HuH-7.5 (cell line): ENCODE results near the gene KCNK5.

ENCODE experiments used
- DNase-seq: peaks from one replicate; pipeline ENCODE4 v3.0.0; 2011; ENCODE audit warnings: low spot score

Gene KCNK5

DNA sequence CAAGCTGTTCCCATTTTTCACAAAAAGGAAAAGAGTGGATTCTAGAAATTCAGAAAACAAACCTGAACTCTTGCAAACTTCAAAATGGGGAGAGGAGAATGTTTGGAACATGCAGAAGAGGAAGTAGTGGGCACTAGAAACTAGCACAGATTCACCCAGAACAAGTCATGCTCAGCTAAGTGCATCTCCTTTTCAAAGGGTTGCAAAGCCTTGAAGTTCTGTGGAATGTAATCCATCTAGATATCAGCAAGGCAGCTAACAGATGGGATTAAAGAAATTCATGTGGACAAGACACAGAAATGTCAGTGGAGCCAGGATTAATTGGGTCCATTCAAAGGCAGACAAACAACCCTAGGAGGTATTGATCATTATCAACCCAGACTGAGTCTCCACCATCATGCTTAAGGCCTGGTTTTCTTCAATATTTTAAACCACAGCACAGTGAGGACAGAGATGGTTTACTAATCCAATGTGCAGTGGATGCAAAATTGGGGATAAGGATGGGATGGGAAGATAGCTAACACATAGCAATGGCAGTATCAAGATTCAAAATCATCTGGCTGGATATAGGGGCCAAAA lies 31.3 kb downstream of the KCNK5 start:
- DNase-seq = no peak

DNA sequence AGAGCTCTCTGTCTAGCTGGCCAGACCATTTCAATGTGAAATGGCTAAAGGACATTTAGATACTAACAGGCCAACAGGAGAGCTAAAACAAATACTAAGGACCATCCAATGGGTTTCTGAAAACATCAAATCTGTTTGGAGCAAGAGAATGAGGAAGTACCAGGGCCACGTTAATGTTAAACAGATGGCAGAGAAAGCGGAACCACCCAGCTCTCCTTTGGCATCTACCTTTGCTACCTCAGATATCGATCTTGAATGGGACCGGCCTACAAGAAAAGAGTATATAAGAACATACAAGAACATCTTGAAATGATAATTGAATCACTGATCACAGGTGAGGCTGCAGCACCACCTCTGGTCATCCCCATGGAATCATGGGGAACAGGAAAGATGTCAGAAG lies 31.8 kb downstream of the KCNK5 start:
- DNase-seq = no peak

DNA sequence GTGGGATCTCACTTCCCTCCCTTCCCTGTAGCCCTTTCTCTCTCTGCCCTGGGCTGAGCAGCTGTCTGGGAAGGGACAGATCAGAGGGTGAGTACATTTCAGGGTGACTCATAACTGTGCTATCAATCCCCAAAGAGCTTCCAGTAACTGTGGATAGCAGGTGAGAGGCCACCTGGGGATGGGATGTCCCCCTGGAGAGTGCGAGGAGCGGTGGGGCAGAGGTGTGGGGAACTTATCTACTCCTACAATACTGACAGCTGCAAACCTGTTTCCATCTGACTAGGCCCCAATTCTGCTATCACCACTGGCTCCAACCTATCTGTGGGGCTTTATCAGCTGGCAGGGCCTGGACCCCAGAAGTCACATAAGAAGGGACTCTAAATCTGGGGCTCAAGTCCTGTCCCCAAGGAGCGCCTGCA lies 32.6 kb downstream of the KCNK5 start:
- no peak for DNase-seq

DNA sequence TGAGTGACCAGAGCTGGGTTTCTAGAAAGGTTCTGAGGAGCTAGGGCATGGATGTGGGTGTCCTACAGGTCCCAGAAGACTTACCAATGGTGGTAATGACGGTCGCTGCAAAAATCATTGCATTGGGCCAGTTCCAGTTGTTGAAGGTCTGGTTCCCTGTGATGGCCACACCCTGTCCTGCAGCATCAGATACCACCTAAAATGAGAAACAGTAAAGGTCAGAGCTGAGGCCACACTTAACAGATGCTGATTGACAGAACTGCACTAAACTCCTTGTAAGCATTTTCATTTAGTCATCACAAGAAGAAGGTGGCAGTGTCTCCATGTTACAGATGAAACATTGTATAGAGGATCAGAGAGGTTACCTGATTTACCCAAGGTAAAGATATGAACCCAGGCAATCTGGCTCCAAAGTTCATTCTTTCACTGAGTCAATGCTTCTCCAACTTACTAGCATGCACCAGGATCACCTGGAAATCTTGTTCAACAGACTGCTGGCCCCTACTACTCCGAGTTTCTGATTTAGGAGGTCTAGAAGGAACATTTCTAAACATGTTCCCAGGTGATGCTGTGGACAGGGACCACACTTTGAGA lies 33.4 kb downstream of the KCNK5 start:
- no peak for DNase-seq

DNA sequence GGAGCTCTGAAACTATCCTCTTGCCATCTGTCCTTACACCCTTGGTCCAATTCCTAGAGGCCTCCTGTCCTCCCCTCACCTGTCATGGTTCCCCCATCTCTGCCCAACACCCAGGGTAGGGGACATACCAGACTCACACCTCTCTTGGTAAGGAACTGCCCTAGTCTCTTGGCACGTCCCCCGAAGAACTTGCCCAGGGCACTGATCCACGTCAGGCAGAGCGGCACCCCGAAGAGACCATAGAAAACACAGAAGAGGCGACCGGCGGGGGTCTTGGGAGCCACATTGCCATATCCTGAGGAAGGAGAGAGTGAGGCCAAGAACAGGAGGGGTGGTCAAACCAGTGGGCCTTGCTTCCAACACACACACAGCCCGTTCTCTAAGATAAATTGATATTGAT lies 34.8 kb downstream of the KCNK5 start:
- DNase-seq = no peak

DNA sequence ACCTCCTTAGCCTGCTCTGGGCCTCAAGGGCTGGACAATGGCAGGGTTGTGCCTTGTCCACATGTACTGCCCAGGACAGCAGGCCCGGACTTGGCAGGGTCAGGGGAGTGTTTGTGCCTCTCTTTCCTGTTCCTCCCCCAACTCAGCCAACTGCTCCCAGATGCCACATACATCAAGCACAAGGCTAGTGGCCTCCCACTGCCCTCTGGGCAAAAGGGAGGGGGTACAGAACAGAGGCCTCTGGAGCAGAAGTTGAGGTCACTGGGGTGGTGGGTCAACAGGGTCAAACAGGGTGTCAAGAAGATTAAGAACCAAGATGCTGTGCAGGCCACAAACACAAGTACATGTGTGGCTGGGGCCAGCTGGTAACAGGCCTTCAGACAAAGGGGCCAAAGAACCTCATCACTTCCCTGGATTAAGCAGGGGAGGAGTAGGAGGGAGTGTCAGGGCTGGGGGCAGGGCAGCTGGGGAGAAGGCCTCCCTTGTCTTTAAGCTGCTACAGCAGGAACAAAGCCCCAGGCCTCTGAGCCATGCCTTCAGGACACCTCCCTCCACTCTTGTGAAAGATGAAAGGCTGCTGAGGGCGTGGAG lies 36.0 kb downstream of the KCNK5 start:
- no peak for DNase-seq

DNA sequence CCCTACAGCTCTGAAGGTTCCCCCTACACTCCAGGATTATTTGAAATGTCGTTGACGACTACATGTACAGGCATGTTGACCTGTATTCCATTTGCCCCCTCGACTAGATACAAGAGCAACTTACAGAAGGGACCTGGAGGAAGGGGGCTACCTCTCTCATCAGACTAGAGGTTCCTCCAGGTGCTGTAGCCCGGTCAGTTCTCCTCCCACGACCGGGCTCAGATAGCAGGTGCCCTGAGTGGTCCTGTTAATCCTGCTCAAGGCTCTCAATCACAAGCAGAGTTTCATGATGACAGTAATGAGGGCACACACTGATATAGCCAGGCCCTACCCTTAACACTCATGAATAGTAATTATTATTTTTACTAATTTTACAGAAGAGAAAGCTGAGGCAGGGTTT lies 36.5 kb downstream of the KCNK5 start:
- DNase-seq = no peak

DNA sequence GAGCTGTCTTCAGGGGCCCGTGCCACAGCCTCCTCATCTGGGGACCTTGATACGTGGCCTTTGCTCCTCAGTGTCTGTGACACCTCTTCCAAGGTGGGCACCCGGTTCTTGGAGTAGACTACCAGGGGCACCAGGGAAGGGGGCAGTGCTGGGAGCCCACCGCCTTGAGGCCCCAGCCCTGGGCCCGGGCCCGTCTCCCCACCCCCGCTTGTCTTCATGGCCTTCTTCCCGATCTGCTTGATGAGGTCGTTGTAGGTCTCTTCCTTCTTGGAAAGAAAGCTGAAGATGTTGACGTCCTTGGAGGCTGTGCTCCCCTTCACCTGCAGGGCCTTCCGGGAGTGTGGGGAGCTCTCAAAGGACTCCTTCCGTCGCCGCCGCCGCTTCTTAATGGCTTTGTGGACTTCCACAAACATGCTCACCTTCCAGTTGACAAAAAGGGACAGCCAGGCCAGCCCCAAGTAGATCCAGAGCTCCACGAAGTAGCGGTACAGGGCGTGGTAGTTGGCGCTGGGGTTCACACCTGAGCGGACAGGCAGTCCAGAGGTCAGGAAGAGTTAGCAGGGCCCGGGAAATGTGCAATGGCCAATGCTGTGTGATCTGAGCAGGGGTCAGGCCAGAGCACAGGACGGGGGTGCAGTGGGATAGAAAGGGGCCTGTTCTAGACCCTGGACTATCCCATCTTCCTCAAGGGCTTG lies 37.9 kb downstream of the KCNK5 start:
- no peak for DNase-seq

DNA sequence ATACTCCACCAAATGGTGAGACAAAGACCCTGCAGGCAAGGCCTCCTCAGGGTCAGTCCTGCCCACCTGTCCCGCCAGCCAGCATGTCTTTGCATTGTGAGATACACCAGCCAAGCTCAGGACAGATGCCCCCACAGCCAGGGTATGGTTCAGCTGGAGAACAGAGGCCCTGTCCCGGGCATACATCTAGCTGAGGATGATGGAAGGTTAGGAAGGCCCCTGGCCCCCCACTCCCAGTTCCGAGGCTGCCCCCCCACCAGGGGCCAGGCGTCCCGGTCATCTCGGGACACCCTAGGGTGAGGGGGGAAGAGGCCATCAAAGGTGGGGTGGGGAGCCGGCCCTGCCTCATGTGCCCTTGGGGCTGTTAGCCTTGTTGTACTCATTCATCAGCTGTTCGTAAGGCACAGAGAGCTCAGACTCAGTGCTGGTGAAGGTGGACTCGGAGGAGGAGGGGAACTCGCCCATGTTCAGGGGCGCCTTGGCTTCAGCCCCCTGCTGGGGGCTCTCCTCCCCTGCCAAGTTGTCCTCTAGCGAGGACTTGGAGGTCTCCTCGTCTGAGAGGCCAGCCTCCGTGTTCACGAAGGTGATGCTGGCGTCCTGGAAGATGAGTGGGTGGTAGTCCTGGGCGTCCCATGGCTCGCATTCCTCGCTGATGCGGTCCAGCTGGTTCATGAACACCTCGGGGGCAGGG lies 38.6 kb downstream of the KCNK5 start:
- no peak for DNase-seq

DNA sequence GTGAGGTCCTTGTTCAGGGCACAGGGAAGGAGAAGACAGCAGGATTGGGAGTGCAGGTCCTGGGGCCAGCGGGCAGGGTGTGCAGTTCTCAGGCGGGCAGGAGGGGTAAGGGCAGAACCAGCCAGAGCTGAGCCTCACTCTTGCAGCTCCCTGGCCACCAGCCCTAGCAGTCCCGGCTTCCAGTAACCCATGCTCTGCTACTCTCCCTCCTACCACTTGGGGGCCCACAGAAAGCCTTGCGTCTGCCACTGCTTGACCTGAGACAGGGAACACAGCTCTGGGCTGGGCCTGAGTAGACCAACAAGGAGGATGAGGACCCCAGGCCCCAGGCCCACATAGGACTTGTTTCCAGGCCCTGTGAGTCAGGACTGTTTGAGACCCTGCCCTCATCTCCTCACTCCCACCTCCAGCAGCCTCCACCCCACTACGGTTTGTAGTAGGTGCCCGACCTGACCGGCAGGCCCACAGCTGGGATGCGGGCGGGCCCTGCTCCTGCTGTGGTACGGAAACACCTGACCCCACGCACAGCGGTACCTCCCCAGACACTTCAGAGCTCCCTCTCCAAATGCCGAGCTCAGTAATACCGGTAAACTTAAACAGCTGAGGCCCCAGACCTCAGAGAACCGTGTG lies 39.2 kb downstream of the KCNK5 start:
- peak; percentile 31 for DNase-seq

DNA sequence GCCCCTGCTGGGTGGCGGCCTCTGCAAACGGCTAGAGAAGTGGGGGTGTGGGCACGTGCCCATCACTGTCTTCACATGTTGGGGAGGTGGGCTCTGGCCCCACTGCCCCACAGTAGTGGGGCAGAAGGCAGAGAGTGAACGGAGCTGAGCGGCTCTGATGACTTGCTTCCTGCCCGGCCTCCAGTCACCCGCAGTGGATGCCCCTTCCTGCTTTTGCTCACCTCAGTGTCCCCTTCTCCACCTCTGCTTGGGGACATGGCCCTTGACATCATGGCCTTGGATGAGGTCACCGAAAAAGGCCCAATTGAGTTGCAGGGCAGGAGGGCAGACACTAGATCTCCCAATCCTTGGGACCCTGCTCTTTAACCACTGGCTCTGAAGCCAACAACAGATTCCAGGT lies 40.1 kb downstream of the KCNK5 start:
- DNase-seq = no peak

DNA sequence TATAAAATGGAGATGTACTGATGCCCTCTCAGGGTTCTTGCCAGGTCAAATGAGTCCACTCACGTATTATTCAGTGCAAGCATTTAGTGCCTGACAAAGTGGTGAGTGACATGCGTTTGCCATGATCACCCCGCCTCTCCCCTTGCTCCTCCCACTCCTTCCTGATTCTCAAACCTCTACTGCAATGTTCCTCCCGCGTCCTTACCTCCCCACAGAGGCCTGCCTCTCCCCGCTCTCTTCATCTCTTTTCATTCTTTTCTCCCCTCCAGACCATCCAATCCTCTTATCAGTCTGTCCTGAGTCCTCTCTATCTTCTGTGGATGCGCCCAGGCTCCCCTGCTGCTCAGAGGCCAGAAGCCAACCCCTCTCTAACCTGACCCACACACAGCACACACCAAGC lies 40.7 kb downstream of the KCNK5 start:
- DNase-seq = no peak

DNA sequence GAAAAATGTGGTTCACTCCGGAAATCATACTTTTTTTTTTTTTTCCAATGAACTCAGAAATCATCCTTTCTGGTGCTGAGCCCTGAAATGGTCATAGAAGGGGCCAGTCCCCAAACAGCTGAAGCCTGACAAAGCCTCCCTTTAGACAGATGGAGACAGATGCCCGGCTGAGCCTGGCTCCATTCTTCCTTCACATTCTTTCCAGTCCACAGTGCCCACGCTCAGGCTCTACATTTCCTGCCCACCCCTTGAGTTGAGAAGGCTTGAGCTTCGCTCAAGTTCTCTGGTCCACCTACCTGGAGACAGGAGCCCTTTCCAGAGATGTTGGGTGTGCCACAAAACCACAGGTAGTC lies 41.2 kb downstream of the KCNK5 start:
- DNase-seq = no peak

DNA sequence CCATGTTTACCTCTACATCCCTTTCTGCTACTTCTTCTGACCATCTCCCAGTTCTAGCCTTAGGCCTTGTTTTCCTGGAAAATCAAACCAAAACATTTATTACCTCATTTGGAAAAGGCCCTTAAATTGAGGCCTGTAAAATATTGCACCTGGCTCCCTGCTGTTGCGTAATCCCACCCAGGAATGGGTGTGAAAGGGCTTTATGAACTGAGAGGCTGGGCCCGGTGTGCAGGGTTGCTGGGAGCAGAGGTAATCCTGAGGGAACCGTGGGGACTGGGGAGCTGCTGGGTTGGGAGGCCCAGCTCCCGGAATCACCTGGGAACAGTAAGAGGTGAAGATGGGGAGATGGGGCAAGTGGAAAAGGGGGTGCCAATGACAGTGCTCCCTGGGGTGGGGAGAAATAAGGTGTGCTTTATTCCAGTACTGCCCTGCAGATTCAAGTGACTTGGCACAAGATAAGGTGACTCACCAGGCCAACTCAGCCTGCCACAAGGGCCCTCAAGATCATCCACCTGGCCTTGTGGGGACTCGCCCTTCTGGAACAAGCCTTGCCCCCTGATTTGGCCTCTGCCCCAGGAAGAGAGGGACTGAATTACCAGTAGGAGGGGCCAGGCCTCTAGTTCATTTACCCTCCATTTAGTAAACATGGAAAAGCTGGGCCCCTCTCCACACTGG lies 44.2 kb downstream of the KCNK5 start:
- DNase-seq = no peak

DNA sequence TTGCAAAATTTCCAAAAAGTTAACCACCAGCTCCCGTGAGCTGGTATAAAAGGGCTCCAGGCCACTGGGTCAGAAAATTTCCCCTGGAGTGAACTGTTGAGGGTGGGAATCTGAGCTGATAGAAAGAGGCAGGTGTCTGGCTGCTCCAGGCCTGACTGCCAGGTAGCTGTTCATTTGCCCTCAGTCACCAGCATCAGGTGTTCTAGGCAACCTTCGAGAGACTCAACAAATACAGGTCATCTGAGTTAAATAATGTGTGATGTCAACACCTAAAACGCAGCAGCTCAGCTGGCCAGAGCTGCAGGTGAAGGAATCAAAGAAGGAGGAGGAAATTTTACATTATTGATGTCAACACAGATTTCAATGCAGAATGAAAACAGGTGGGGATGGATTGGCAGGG lies 46.7 kb downstream of the KCNK5 start:
- DNase-seq = no peak

DNA sequence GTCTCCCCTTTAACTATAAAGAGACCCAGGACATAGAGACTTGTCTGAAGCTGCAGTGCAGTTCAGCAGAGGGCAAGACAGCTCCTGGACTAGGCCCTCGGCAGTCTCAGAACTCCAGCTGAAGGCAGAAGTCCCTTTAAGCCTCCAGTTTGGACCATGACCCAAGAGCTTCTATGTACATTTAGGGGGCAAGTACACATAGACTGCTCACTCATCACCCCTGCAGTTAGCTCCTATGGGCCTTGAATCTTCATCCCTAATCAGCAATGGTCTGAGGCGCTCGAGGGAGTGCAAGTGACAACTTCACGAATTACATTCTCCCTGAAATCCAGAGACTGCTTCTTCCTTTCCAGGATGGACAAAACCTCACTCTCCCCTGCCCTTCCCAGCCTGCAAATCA lies 47.4 kb downstream of the KCNK5 start:
- no peak for DNase-seq

DNA sequence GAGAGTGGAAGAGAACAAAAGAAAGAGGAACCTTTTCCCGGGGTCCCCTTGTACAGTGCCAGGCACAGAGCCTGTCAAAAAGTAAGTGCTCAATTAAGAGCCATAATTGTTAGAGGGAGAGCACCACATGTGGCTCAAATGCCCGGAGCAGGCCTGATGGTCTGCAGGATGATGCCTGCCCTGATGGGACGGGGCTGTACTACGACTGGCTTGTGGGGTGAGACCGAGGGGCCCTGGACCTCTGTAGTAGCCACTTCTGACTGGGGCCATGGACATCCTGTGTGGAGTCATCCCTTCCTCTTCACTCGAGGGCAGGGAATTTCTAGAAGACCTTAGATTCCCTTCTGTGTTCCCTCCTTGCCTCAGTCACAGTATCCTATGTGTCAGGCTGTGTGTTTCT lies 47.9 kb downstream of the KCNK5 start:
- no peak for DNase-seq

DNA sequence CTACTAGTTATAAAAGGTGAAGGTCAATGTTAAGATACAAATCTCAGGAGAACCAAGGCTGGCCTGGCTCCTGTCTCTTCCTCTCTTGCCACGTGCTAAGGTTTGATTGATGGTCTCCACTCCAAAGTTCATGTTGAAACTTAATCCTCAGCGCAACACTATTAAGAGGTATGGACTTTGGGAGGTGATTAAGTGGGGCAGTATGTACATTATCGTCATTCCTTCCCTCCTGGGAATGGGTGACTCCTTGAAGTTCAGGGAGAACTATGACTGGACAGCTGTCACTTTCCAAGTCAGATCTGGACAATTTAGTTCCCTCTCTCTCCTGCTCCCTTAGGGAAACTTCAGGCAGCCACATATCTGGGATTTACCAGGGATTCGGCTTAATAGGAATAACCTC lies 50.5 kb downstream of the KCNK5 start:
- DNase-seq = no peak

DNA sequence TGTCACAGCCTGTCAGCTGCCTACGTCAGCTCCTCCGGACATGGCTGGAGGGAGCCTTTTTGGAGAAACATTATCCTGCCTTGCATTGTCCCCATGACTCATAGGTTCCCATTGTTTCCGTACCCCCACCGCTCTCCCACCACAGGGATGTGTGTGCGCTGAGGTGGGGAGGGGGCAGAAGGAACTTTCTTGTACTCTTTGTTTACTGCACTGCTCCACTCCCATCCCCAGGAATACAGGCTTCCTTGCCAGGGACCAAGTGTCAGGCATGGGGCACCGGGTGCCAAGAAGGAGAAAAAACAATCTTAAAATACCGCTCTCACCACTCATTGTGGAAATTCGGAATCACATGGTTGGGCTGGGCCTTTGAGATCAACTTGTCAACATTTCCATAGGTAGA lies 51.0 kb downstream of the KCNK5 start:
- DNase-seq = no peak

DNA sequence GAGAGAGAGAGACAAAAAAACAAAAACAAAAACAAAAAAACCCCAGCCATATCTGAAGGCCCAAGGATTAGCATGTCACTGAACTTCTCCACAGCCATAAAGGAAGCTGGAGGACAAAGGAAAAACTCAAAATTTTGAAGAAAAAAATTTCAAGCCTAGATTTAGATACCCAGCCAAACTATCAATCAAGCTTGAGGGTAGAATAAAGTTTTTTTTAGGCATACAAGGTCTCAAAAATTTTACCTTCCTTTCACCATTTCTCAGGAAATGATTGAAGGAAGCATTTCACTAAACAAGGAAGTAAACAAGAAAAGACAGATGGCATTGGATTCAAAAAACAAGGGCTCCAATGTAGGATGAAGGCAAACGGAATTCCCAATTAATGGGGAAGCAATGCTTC lies 52.1 kb downstream of the KCNK5 start:
- DNase-seq = no peak

DNA sequence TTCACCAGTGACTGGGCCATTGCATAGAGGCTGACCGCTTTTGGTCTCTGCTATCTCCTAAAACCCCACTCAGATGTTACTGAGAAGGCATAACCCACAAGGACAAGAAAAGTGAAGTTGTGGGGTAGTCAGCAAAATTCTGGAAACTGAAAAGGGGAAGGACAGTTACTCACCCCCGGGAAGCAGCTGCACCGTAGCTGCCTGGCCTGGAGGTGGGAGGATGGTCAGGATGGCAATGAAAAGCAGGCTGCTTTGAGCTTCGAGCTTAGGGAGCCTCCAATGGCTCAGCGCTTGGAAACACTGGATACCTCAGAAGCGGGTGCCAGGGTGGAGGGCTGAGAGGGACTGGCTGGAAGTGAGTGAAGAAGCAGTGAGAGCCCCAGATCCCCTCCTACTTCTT lies 56.0 kb downstream of the KCNK5 start:
- no peak for DNase-seq

DNA sequence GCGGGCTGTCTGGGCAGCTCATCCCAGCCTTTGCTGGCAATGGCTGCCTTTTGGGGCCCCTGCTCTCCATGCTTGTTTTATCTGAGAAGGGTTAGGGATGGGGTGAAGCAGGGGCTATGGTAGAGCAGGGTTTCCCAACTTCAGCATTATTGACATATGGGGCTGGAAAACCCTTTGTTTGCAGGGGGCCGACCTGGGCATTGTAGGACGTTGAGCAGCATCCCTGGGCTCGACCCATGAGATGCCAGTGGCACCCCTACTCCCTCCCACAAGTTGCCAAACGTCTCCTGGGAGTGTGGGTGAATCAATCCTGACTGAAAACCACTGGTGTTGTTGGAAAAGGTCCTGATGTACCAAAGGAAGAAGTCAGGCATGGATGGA lies 56.9 kb downstream of the KCNK5 start:
- no peak for DNase-seq
